AG04450 (cell line): ENCODE results near the gene SPAG16. TPM values are rescaled to one million over a fixed set of nuclear protein-coding genes. Genes with fewer than 3 reads are reported as not detected.

Source experiments
- CTCF ChIA-PET: fragments of 300-600, 350-600 bp; formaldehyde crosslinking; extraction: SDS; loops from one replicate; lab custom pipeline; 2022; ENCODE audit warnings: antibody characterized with exemption, inconsistent platforms; lab: Charles Lee
- POLR2A ChIA-PET: fragments of 350-600 bp; formaldehyde crosslinking; extraction: SDS; loops from one replicate; lab custom pipeline; 2021; ENCODE audit warnings: antibody characterized with exemption, inconsistent platforms; lab: Yijun Ruan, JAX
- DNase-seq: peaks from one replicate; pipeline ENCODE4 v3.0.0-alpha.2; 2011; ENCODE audit warnings: low read depth, low spot score
- H3K27ac ChIP-seq: one replicate; pipeline ENCODE4 v1.5.1; 2012; ENCODE audit warnings: low read depth, low read length, control low read depth
- H3K27me3 ChIP-seq: one replicate; pipeline ENCODE4 v1.6.0; 2012; ENCODE audit warnings: low read length; ENCODE audit not compliant: control insufficient read depth, insufficient read depth
- H3K4me3 ChIP-seq: 2 replicates; pipeline ENCODE4 v1.5.1; 2011; ENCODE audit warnings: mild to moderate bottlenecking, low read depth, low read length, control low read depth
- H3K9me3 ChIP-seq: 2 replicates; pipeline ENCODE4 v1.5.1; 2012; ENCODE audit warnings: low read length; ENCODE audit not compliant: control insufficient read depth, insufficient read depth
- polyA plus RNA-seq: library from polyadenylated mRNA; depleted of rRNA; stranded (reverse); fragments of >200 nt; gene quantifications from 2 replicates; pipeline ENCODE4 v1.2.3, GENCODE V29; 2011
- TF ChIP-seq, protein P1 (sequence below): IDR thresholded peaks from 2 replicates; pipeline ENCODE4 v1.5.1; 2011; ENCODE audit warnings: low read depth, low read length, control low read depth, inconsistent platforms

Gene SPAG16
- polyA plus RNA-seq, 1 experiment, result 28.1 TPM

DNA sequence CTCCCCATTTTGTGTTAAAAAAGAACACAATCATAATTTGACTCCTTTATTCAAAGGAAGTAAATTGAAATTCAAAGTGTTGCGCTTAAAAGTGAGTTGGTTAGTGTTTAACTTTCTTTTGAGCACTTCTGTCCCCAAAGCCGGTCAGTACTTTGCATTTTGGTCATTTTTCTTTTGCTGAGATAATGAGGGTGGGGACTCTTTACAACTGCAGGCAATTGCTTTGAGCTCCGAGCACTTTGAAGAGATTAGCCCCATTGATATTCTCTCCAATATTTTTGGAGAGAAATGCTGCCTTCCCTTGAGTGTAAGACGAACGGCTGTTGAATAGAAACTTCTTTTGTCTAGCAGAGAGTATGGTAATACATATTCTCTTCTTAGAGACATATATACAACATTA lies 885.0 kb downstream of the SPAG16 start:
- CTCF ChIA-PET, result no interaction called here
- DNase-seq, result no peak
- TF ChIP-seq, protein P1, sequence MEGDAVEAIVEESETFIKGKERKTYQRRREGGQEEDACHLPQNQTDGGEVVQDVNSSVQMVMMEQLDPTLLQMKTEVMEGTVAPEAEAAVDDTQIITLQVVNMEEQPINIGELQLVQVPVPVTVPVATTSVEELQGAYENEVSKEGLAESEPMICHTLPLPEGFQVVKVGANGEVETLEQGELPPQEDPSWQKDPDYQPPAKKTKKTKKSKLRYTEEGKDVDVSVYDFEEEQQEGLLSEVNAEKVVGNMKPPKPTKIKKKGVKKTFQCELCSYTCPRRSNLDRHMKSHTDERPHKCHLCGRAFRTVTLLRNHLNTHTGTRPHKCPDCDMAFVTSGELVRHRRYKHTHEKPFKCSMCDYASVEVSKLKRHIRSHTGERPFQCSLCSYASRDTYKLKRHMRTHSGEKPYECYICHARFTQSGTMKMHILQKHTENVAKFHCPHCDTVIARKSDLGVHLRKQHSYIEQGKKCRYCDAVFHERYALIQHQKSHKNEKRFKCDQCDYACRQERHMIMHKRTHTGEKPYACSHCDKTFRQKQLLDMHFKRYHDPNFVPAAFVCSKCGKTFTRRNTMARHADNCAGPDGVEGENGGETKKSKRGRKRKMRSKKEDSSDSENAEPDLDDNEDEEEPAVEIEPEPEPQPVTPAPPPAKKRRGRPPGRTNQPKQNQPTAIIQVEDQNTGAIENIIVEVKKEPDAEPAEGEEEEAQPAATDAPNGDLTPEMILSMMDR, result no peak
- POLR2A ChIA-PET, result no interaction called here
- no peaks in the 10 kb centered on the region for H3K27me3 ChIP-seq
- no peak overlapping the region for H3K4me3 ChIP-seq
- no peaks in the 10 kb centered on the region for H3K9me3 ChIP-seq
- no peak overlapping the region for H3K27ac ChIP-seq

DNA sequence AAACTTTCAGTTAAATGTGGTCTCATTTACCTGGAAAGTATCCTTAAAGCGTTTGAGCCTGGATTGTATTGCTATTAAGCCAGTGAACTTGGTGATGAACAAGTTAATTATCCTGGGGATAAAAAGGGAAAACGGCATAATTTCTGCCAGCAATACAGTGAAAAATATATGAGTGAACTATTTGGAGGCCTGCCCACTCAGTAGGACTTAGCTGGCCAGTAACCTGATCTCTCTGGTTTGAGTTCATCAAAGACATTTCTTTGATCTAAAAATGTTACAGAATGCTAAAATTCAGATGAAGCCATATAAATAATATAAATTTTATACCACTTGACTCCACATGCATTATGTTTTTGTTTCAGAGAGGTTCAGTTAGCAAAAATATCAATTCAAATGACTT lies 885.5 kb downstream of the SPAG16 start:
- CTCF ChIA-PET, result no interaction called here
- no peak overlapping the region for H3K27ac ChIP-seq
- H3K9me3 ChIP-seq, result no peaks in the 10 kb centered on the region
- POLR2A ChIA-PET, result no interaction called here
- TF ChIP-seq, protein P1, result no peak
- no peak for DNase-seq
- H3K27me3 ChIP-seq, result no peaks in the 10 kb centered on the region
- no peak overlapping the region for H3K4me3 ChIP-seq

DNA sequence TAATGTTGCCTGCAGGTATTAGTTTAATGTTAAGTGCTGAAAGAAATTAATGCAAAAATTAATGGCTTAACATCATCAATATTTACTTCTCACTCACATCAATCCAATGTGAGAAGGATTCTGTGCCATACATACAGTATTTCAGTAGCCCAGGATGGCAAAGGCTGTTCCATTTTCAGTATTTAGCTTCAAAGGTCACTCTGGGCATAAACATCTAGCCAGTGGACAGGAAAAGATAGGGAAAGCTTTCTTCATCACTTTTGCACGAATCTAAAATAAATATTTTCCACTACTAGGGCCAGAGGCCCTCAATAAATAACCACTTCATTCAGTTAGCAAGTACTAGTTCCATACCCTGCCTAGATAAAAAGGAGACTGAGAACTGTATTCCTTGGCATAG lies 890.3 kb downstream of the SPAG16 start:
- Histone ChIP-seq H3K27ac (no peak overlapping the region), H3K27me3 (no peaks in the 10 kb centered on the region), H3K9me3 (no peaks in the 10 kb centered on the region), H3K4me3 (no peak overlapping the region)
- DNase-seq, result no peak
- TF ChIP-seq, protein P1, result no peak
- POLR2A ChIA-PET, result no interaction called here
- CTCF ChIA-PET, result no interaction called here

DNA sequence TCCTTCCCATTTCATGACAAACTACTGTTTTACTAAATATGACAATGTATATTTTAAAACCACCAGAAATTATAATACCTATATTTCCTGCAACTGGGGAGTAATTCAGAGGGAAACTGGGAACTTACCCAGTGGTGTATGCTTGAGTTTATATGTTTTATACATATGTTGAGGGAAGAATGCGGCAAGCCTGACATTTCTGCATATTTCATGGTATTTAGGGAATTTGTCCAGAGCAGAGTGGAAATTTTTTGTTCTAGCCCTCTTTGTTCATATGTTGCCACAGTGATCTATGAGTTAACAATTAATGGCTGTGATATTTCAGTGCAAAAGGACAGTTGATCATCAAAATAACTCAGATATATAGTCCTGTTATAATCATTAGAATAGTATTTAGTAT lies 895.8 kb downstream of the SPAG16 start:
- H3K4me3 ChIP-seq, result no peak overlapping the region
- DNase-seq, result no peak
- H3K27ac ChIP-seq, result no peak overlapping the region
- POLR2A ChIA-PET, result no interaction called here
- no peaks in the 10 kb centered on the region for H3K9me3 ChIP-seq
- H3K27me3 ChIP-seq, result no peaks in the 10 kb centered on the region
- TF ChIP-seq, protein P1, result no peak
- CTCF ChIA-PET, result no interaction called here

DNA sequence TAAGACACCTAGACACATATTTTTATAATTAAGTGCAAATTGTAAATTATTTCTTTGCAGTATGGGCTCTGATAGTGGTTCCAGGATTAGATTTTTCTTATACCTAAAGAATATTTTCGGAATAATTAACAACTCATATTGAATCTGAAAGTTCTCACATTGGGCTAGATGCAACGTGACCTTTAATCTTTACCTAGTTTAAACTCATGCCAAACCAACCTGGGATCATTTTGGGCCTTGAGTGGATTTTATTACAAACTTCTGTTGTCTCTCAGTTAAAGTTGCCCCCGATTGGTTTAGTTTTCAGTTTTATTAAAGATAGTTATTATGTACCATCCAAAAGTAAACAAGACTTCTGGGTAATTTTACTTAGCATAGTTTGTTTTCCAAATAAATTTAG lies 896.4 kb downstream of the SPAG16 start:
- ChIA-PET CTCF (no interaction called here), POLR2A (no interaction called here)
- Histone ChIP-seq H3K9me3 (no peaks in the 10 kb centered on the region), H3K27ac (no peak overlapping the region), H3K4me3 (no peak overlapping the region), H3K27me3 (no peaks in the 10 kb centered on the region)
- DNase-seq, result no peak
- TF ChIP-seq, protein P1, result no peak
